Esophagus squamous epithelium (tissue), 4 donors: ENCODE measurements around the gene FNDC3B.

Experiments
- CTCF ChIP-seq, 6 experiments: fragments of 450-650 bp in 4 of 6; fragments of 200-600 bp in 2 of 6; sonication (generic) in 2 of 6; IDR thresholded peaks; one replicate each; pipeline ENCODE4 v1.5.1; 2016 to 2019; ENCODE audit warnings: antibody characterized with exemption in 6 of 6, mild to moderate bottlenecking in 4 of 6, moderate library complexity in 4 of 6
- POLR2A ChIP-seq, 4 donors: fragments of 450-650 bp; IDR thresholded peaks; one replicate each; pipeline ENCODE4 v1.6.1; 2017; ENCODE audit warnings: antibody characterized with exemption in 4 of 4, mild to moderate bottlenecking in 4 of 4, moderate library complexity in 3 of 4

GRCh38 chr3:172213904-172214303 lies 174.5 kb downstream of the FNDC3B start:
- TF ChIP-seq CTCF (IDR thresholded peaks at IDR 0.05) (no peak), POLR2A (IDR thresholded peaks at IDR 0.05) (no peak)
